Endothelial cell of umbilical vein (primary cell): Measurements from ENCODE around the gene GORASP2. TPM values are rescaled to one million over a fixed set of nuclear protein-coding genes. Genes with fewer than 3 reads are reported as not detected.

Source experiments
- BruUV-seq: library from RNA; stranded (reverse); fragments of 400-500 nt; replicated peaks from 2 replicates; lab custom pipeline; 2021; lab: Mats Ljungman, UMichigan
- CTCF ChIA-PET: fragments of 300-600, 350-600 bp; sonication (Branson Sonifier 250); formaldehyde crosslinking; loops from one replicate; lab custom pipeline; 2021; ENCODE audit warnings: antibody characterized with exemption, inconsistent platforms; lab: Charles Lee
- POLR2A ChIA-PET: fragments of 300-600, 350-600 bp; sonication (Branson Sonifier 250); formaldehyde crosslinking; loops from one replicate; lab custom pipeline; 2021; ENCODE audit warnings: antibody characterized with exemption, inconsistent platforms; lab: Charles Lee
- DNase-seq: peaks from one replicate; pipeline ENCODE4 v3.0.0-alpha.2; 2011; ENCODE audit warnings: low read depth, low spot score
- FAIRE-seq: peaks from 2 replicates; lab custom pipeline; 2011; peaks lifted over from hg19 to GRCh38; lab: Jason Lieb, UNC
- H2AFZ ChIP-seq: 2 replicates; pipeline ENCODE4 v1.6.0; 2012; ENCODE audit warnings: low read depth, low read length, control low read depth, inconsistent platforms
- H3K27ac ChIP-seq: 2 replicates; pipeline ENCODE4 v1.5.1; 2011; ENCODE audit warnings: low read depth, mild to moderate bottlenecking, control low read depth, low read length, moderate library complexity; ENCODE audit not compliant: insufficient read depth
- H3K27me3 ChIP-seq, 2 experiments: 2 replicates each; pipeline versions ENCODE4 v1.6.0 to v1.6.1; 2011; ENCODE audit warnings: low read length in 2 of 2, mixed read lengths in 1 of 2; ENCODE audit not compliant: control insufficient read depth in 2 of 2, insufficient read depth in 2 of 2
- H3K36me3 ChIP-seq, 2 experiments: 2 replicates in 1 of 2; 3 replicates in 1 of 2; pipeline ENCODE4 v1.5.1; 2011; ENCODE audit warnings: low read length in 2 of 2, mild to moderate bottlenecking in 1 of 2, moderate library complexity in 1 of 2; ENCODE audit not compliant: control insufficient read depth in 2 of 2, insufficient read depth in 2 of 2; ENCODE audit errors: extremely low read depth in 1 of 2
- H3K4me1 ChIP-seq: 3 replicates; pipeline ENCODE4 v1.5.1; 2011; ENCODE audit warnings: mild to moderate bottlenecking, low read length; ENCODE audit not compliant: control insufficient read depth, insufficient read depth; ENCODE audit errors: extremely low read depth
- H3K4me2 ChIP-seq: 2 replicates; pipeline ENCODE4 v1.6.1; 2011; ENCODE audit warnings: low read length, control low read depth, mixed read lengths; ENCODE audit not compliant: insufficient read depth
- H3K4me3 ChIP-seq, 3 experiments: fragments of 200-600 bp in 1 of 3; sonication (generic), shearing (Covaris generic) in 1 of 3; replicated peaks in 1 of 3; 2 replicates each; pipeline ENCODE4 v1.5.1; 2011 to 2016; ENCODE audit warnings: control low read depth in 3 of 3, low read length in 3 of 3, mild to moderate bottlenecking in 2 of 3, inconsistent platforms in 1 of 3, low read depth in 1 of 3, moderate library complexity in 1 of 3; ENCODE audit not compliant: insufficient read depth in 1 of 3
- H3K79me2 ChIP-seq: 2 replicates; pipeline ENCODE4 v1.6.0; 2012; ENCODE audit warnings: low read length, inconsistent platforms; ENCODE audit not compliant: control insufficient read depth, insufficient read depth
- H3K9ac ChIP-seq: replicated peaks from 2 replicates; pipeline ENCODE3; 2011; ENCODE audit warnings: low read length, control low read depth; ENCODE audit not compliant: insufficient read depth; ENCODE audit errors: extremely low read depth
- H3K9me1 ChIP-seq: replicated peaks from 3 replicates; pipeline ENCODE4 v1.6.0; 2011; ENCODE audit warnings: mild to moderate bottlenecking, low read length; ENCODE audit not compliant: control insufficient read depth, insufficient read depth; ENCODE audit errors: extremely low read depth
- H3K9me3 ChIP-seq: replicated peaks from 2 replicates; pipeline ENCODE4 v1.5.1; 2012; ENCODE audit warnings: low read length, inconsistent platforms; ENCODE audit not compliant: control insufficient read depth, insufficient read depth
- H4K20me1 ChIP-seq: replicated peaks from 2 replicates; pipeline ENCODE3; 2011; ENCODE audit warnings: mild to moderate bottlenecking, low read length; ENCODE audit not compliant: control insufficient read depth, insufficient read depth; ENCODE audit errors: extremely low read depth
- CTCF ChIP-seq, 2 donors: IDR thresholded peaks; 1 replicate in 1 of 2; 2 replicates in 1 of 2; pipeline ENCODE4 v1.5.1; 2011; ENCODE audit warnings: low read length in 2 of 2, mild to moderate bottlenecking in 2 of 2, moderate library complexity in 2 of 2, control low read depth in 1 of 2, inconsistent platforms in 1 of 2, low read depth in 1 of 2; ENCODE audit not compliant: insufficient read depth in 1 of 2; ENCODE audit errors: extremely low read depth in 1 of 2
- EZH2 ChIP-seq: IDR thresholded peaks from 2 replicates; pipeline ENCODE4 v1.6.1; 2012; ENCODE audit warnings: borderline replicate concordance, low read depth, mild to moderate bottlenecking, moderate library complexity, low read length, inconsistent platforms; ENCODE audit not compliant: severe bottlenecking
- FOS ChIP-seq: IDR thresholded peaks from 2 replicates; pipeline ENCODE4 v1.6.1; 2011; ENCODE audit warnings: mild to moderate bottlenecking, low read length, moderate library complexity, borderline replicate concordance; ENCODE audit not compliant: insufficient read depth
- GATA2 ChIP-seq: IDR thresholded peaks from 2 replicates; pipeline ENCODE4 v1.7.0; 2011; ENCODE audit warnings: low read depth, mild to moderate bottlenecking, moderate library complexity, mixed read lengths, low read length; ENCODE audit not compliant: insufficient read length, insufficient read depth
- JUN ChIP-seq: IDR thresholded peaks from 2 replicates; pipeline ENCODE4 v1.6.1; 2011; ENCODE audit warnings: borderline replicate concordance, low read depth; ENCODE audit not compliant: insufficient read length, insufficient read depth
- MAX ChIP-seq: IDR thresholded peaks from 2 replicates; pipeline ENCODE4 v1.6.1; 2011; ENCODE audit not compliant: insufficient read depth, insufficient read length
- MYC ChIP-seq: IDR thresholded peaks from one replicate; pipeline ENCODE4 v1.6.1; 2011; ENCODE audit warnings: mild to moderate bottlenecking, low read depth, low read length
- POLR2A ChIP-seq: IDR thresholded peaks from 2 replicates; pipeline ENCODE4 v1.6.1; 2012; ENCODE audit warnings: low read depth, mild to moderate bottlenecking, control low read depth, low read length
- POLR2AphosphoS5 ChIP-seq: IDR thresholded peaks from 2 replicates; pipeline ENCODE4 v1.6.1; 2012; ENCODE audit warnings: low read depth, mild to moderate bottlenecking, control low read depth, low read length, moderate library complexity; ENCODE audit not compliant: insufficient read depth
- dilution Hi-C: fragments of 300-500 bp; cut with MboI; formaldehyde crosslinking; loops from one replicate; pipeline ENCODE4 v1.15.0; 2019; ENCODE audit warnings: low sequenced_read_pairs; ENCODE audit not compliant: extremely low pct_ligation_motif_present
- intact Hi-C: fragments of 100-400 bp; cut with micrococcal nuclease; formaldehyde crosslinking; loops from one replicate; pipeline ENCODE4 v1.10.0; 2022
- polyA plus RNA-seq, 4 experiments: library from polyadenylated mRNA; depleted of rRNA in 3 of 4; stranded (reverse) in 3 of 4; unstranded in 1 of 4; fragments of >200 nt; gene quantifications; 2 replicates each; pipeline versions ENCODE4 v1.2.1 to v1.2.3, GENCODE V29; 2011 to 2012; ENCODE audit warnings: missing spikeins in 1 of 4
- total RNA-seq: library from RNA; stranded (reverse); gene quantifications from 2 replicates; pipeline ENCODE4 v1.2.3, GENCODE V29; 2021

The GORASP2 gene
- total and polyA plus RNA-seq, 2 donors (not counting 3 experiments of a cell fraction or from before 2014, with no cell fraction given) = 104 to 245 TPM

GRCh38 chr2:170997893-170998597 is 69.0 kb downstream of the GORASP2 start:
- no TSS peak for BruUV-seq
- no peak overlapping the region for H3K27ac ChIP-seq
- FAIRE-seq = no peak
- no peaks in the 10 kb centered on the region for H3K79me2 ChIP-seq
- H4K20me1 ChIP-seq = no peaks in the 10 kb centered on the region
- CTCF ChIA-PET = no interaction called here
- H3K27me3 ChIP-seq = no peaks in the 10 kb centered on the region
- POLR2A ChIA-PET = no interaction called here
- H3K36me3 ChIP-seq = peaks cover 2 to 3% of the 10 kb centered on the region in 2 experiments
- dilution Hi-C loops (no loop called here), intact Hi-C loops (no loop called here)
- H2AFZ ChIP-seq = no peak overlapping the region
- no peaks in the 10 kb centered on the region for H3K9me1 ChIP-seq
- H3K4me2 ChIP-seq = no peak overlapping the region
- H3K9me3 ChIP-seq = no peaks in the 10 kb centered on the region
- TF ChIP-seq MYC (no peak), CTCF (IDR thresholded peaks at IDR 0.05; ENCODE audit: extremely low read depth in 1 of 2, insufficient read depth in 1 of 2, low read depth in 1 of 2, low read length in 2 of 2) (no peak), EZH2 (no peak), JUN (no peak), GATA2 (no peak), POLR2A (no peak), MAX (no peak), POLR2AphosphoS5 (no peak), FOS (no peak)
- H3K9ac ChIP-seq = no peak overlapping the region
- no peak overlapping the region for H3K4me3 ChIP-seq
- H3K4me1 ChIP-seq = no peaks in the 10 kb centered on the region
- no peak for DNase-seq
